Kidney epithelial cell (primary cell): ENCODE data around the gene SH3RF3. TPM values are rescaled to one million over a fixed set of nuclear protein-coding genes. Genes with fewer than 3 reads are reported as not detected.

ENCODE experiments used
- DNase-seq: peaks from one replicate; pipeline ENCODE4 v3.0.0-alpha.2; 2010; ENCODE audit warnings: low read depth
- H3K27me3 ChIP-seq: 2 replicates; pipeline ENCODE4 v1.6.0; 2011; ENCODE audit warnings: low read length; ENCODE audit not compliant: control insufficient read depth, insufficient read depth
- H3K36me3 ChIP-seq: 2 replicates; pipeline ENCODE4 v1.5.1; 2011; ENCODE audit warnings: low read length; ENCODE audit not compliant: control insufficient read depth, insufficient read depth
- H3K4me3 ChIP-seq: 2 replicates; pipeline ENCODE4 v1.5.1; 2011; ENCODE audit warnings: low read depth, mild to moderate bottlenecking, control low read depth, low read length
- total RNA-seq: library from RNA; depleted of rRNA; stranded (reverse); fragments of >200 nt; gene quantifications from 2 replicates; pipeline ENCODE4 v1.2.3, GENCODE V29; 2015
- TF ChIP-seq, protein P1 (sequence below): IDR thresholded peaks from 2 replicates; pipeline ENCODE4 v1.5.1; 2011; ENCODE audit warnings: mild to moderate bottlenecking, moderate library complexity, low read length, control low read depth, inconsistent platforms; ENCODE audit not compliant: insufficient read depth, poor library complexity, severe bottlenecking

The SH3RF3 gene
- total RNA-seq, 1 donor from 2014 or later = 9.6 TPM

DNA sequence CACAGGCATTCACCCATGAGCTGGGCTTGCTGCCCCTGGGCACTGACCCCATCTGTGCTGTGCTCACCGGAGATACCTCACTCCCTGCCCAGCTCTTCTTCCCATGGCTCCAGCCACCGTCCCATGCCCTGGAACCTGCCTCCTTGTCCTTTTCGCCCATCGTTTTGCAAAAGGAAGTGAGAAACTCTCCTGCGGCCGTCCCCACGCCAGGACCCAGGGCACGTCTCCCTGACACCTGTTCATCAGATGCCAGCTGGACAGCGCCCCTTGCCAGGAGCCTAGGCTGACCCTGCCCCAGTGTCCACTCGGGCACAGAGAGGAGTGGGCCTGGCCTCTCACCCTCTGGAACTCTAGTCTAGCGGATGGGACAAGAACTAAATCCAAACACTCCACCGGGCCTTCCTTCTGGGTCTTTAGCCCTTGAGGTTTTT lies 246.1 kb downstream of the SH3RF3 start:
- Histone ChIP-seq H3K27me3 (no peaks in the 10 kb centered on the region), H3K4me3 (no peak overlapping the region), H3K36me3 (no peaks in the 10 kb centered on the region)
- no peak for DNase-seq
- TF ChIP-seq, protein P1, sequence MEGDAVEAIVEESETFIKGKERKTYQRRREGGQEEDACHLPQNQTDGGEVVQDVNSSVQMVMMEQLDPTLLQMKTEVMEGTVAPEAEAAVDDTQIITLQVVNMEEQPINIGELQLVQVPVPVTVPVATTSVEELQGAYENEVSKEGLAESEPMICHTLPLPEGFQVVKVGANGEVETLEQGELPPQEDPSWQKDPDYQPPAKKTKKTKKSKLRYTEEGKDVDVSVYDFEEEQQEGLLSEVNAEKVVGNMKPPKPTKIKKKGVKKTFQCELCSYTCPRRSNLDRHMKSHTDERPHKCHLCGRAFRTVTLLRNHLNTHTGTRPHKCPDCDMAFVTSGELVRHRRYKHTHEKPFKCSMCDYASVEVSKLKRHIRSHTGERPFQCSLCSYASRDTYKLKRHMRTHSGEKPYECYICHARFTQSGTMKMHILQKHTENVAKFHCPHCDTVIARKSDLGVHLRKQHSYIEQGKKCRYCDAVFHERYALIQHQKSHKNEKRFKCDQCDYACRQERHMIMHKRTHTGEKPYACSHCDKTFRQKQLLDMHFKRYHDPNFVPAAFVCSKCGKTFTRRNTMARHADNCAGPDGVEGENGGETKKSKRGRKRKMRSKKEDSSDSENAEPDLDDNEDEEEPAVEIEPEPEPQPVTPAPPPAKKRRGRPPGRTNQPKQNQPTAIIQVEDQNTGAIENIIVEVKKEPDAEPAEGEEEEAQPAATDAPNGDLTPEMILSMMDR = no peak

DNA sequence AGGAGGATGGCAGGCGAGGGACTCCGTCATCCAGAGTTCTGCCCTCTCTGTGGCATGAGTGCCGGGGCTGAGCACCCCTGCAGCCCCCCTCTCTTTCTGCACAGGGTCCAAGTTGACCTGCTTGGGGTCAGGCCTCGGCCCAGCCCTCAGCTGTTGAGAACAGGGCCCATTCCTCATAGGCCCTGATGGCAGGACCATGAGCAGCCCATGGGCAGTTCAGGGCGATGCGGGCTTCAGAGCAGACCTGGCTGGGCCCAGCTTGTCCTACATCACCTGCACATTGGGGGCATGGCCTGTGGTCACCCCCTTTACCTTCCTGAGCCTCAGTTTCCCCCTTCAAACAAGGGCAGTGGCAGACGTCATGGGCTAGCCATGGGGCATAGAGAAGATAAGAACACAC lies 246.7 kb downstream of the SH3RF3 start:
- TF ChIP-seq, protein P1 = no peak
- DNase-seq = no peak
- H3K36me3 ChIP-seq = no peaks in the 10 kb centered on the region

DNA sequence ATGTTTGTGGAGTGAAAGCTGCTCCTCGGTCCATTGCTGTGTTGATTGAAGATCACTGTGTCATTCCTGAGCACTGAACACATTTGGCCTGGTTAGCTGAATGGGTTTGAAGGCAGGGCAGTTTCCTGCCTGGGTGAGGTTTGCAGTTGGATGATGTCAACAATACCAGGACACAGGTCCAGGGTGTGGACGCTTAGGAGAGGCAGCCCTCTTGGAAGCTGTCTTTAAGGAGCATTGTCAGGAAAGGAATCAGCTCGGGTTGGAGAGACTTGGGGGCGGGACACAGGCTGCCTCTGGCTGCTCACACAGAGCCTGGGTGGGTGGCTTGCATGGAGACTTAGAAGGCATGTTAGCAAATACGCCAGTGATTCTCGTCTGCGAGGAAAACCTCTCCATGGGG lies 247.1 kb downstream of the SH3RF3 start:
- H3K27me3 ChIP-seq = no peaks in the 10 kb centered on the region
- H3K4me3 ChIP-seq = no peak overlapping the region
- DNase-seq = no peak
- TF ChIP-seq, protein P1 = no peak
- H3K36me3 ChIP-seq = no peaks in the 10 kb centered on the region

More for the DNA sequence above, 246.7 kb downstream of the SH3RF3 start:
- H3K27me3 ChIP-seq = no peaks in the 10 kb centered on the region
- H3K4me3 ChIP-seq = no peak overlapping the region

- no peak for DNase-seq
- no peaks in the 10 kb centered on the region for H3K36me3 ChIP-seq
- TF ChIP-seq, protein P1 = no peak
Measured at GRCh38 chr2:109376796-109377495, 247.9 kb downstream of the SH3RF3 start.

GRCh38 chr2:109377976-109378375 lies 249.0 kb downstream of the SH3RF3 start:
- TF ChIP-seq, protein P1 = no peak
- DNase-seq = no peak
- H3K36me3 ChIP-seq = no peaks in the 10 kb centered on the region
- H3K27me3 ChIP-seq = no peaks in the 10 kb centered on the region
- H3K4me3 ChIP-seq = no peak overlapping the region

More at GRCh38 chr2:109376796-109377495, 247.9 kb downstream of the SH3RF3 start:
- Histone ChIP-seq H3K4me3 (no peak overlapping the region), H3K27me3 (no peaks in the 10 kb centered on the region)

DNA sequence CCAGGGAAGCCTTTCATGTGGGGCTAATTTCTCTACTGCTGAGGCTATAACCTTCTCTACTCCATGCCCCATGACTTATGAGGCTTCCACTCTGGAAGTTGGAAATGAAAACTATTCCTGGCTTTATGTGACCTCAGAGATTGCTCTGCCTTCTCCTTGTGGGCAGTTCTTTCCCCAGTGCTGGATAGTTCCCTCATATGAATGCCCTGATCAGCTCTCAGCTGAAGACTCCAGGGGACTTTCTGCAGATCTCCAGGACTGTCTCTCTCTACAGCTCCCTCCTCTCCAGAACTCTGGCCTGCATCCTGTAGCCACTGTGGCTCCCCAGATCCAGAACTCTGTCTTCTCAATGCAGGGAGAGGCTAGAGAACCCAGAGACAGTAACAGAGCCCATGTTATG lies 249.7 kb downstream of the SH3RF3 start:
- no peak overlapping the region for H3K4me3 ChIP-seq
- no peaks in the 10 kb centered on the region for H3K36me3 ChIP-seq
- H3K27me3 ChIP-seq = no peaks in the 10 kb centered on the region
- TF ChIP-seq, protein P1 = no peak
- no peak for DNase-seq
